GM10847 (cell line): ENCODE measurements around the gene GHRH.

Experiments used
- POLR2A ChIP-seq: IDR thresholded peaks from 2 replicates; pipeline ENCODE4 v1.6.1; 2011; ENCODE audit not compliant: insufficient read length; ENCODE audit errors: extremely low read depth

Gene GHRH

DNA sequence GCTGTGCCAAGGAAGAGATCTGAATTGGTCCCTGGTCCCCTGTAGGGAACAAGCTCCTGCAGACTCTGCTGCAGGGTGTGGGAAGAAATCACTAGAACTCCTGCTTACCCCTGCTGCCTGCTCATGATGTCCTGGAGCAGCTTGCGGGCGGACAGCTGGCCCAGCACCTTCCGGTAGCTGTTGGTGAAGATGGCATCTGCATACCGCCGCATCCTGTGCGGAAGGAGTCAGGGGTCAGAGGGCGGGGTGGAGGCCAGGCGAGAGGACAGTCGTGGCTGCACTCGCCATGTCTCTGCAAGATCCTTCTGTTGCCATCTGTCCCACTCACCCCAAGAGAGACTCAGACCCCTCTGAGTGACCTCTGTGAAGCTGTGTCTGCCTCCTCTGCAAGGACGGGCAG, 5.3 kb downstream of the GHRH start:
- TF ChIP-seq POLR2A: no peak

DNA sequence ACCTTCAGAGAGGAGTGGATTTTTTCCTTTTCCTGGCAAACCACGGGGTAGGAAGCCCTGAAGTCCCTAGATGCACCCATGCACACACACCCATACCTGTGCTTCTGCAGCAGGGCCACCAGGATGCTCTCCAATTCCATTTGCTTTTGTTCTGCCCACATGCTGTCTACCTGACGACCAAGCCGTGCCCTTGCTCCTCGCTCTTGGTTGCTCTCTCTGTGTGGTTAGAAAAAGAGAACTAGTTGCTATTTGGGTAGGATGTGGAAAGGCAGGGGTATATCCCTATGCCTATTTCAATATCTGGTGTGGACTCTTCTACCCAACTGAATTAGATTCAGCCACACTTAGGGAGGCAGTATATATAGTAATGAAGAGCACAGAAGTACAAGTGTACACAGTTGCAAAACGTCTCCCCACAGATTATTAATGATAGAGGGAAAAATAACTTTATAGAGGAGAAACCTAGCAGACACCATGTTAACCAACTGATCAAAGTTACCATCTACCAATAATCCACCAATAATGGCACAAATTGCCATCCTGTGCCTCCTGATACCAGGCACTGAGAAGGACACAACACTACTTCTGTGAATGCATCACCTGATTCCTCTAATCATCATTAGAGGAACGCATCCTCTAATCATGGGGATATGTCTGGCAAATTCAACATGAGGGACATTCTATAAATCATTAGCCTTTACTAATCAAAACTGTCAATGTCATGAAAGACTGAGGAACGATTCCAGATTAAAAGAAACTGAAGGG, 7.3 kb downstream of the GHRH start:
- no peak for TF ChIP-seq POLR2A

DNA sequence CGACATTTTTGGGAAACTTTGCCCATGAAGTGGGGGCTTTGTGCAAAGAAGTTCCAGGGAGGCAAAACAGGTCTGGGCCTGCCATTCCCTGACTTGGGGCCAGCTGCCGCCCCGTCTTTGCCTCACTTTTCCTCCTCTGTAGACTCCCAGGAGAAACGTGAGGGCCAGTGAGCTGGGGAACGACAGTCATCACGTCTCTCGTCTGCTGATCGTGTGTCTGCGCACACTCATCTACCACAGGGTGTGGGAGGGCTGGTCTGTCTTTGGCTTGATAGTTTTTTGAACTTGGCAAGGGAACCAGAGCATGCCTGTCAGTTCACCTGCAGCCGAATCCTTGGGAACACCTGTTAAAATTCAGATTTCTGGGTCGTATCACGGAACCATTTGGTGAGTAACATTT, 8.5 kb downstream of the GHRH start:
- TF ChIP-seq POLR2A: no peak

DNA sequence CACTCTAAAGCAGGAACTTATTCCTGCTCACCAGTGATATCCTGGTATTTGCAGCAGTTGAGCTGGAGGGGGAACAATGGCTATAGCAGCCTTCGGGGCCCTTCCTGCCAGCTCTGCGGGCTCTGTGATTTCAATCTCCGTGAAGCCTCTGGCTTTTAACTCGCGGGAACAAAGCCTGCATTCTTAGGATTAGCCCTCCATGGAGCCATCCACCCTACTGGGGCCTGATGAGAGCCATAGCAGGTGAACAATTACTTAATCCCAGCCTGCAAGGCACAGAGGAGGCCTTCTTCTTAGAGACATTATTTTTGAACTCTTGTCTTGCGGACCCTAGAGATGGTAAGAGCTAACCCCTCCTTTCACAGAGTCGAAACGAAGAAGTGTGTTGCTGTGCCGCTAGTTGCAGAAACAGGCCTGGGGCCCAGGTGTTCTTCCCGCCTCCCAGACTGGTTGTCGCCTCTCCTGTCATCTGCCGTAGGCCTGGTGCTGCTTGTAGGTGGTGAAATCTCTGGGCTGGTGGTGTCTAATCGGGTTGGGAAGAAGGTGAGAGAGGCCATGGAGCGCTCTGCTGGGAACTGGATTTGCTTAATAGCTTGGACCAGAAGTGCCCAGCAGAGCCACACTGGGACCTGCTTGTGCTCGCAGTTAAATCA, 9.7 kb downstream of the GHRH start:
- no peak for TF ChIP-seq POLR2A

DNA sequence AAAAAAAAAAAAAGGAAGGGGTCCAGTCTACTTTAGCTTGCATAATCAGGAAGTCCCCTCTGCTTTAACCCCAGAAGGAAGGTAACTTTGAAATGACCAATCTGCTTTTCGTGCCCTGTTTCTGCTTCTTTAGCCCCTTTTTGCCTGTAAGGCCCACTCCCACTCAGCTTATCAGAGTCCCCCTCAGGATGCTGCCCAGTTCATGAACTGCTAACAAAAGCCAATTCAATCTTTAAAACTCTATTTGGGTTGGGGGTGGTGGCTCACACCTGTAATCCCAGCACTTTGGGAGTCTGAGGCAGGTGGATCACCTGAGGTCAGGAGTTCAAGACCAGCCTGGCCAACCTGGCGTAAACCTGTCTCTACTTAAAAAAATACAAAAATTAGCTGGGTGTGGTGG, 12.3 kb downstream of the GHRH start:
- no peak for TF ChIP-seq POLR2A

DNA sequence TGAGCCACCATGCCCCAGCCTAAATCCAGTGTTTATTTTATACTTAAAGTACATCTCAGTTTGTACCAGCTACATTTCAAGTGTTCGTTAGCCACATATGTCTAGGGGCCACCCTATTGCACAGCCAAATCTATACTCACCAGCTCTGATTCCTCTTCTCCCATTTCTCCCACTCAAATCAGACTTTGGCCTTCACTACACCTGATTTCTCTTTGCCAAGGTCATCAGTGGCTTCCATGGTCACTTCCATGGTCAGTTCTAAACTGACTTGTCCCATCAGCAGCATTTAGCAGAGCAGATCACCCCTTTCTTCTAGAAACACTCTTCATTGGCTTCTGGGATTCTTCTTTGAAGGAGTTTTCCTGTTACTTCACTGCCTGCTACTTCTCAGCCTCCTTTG, 14.1 kb downstream of the GHRH start:
- TF ChIP-seq POLR2A: no peak

DNA sequence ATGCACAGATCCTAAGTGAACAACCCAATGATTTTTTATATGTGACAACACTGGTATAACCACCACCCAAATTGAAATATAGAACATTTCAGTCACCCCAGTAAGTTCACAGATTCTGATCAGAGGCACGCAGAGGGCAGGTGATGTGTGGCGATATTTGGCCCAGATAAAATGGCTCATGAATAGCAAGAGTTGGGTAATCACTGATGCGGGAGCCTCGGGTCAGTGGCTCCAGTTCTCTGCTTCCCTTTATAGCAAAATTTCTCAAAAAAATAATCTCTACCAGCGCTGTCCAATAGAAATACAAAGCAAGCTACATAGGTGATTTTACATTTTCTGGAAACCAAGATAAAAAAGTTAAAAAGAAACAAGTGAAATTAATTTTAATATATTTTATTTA, 14.9 kb downstream of the GHRH start:
- TF ChIP-seq POLR2A: no peak

DNA sequence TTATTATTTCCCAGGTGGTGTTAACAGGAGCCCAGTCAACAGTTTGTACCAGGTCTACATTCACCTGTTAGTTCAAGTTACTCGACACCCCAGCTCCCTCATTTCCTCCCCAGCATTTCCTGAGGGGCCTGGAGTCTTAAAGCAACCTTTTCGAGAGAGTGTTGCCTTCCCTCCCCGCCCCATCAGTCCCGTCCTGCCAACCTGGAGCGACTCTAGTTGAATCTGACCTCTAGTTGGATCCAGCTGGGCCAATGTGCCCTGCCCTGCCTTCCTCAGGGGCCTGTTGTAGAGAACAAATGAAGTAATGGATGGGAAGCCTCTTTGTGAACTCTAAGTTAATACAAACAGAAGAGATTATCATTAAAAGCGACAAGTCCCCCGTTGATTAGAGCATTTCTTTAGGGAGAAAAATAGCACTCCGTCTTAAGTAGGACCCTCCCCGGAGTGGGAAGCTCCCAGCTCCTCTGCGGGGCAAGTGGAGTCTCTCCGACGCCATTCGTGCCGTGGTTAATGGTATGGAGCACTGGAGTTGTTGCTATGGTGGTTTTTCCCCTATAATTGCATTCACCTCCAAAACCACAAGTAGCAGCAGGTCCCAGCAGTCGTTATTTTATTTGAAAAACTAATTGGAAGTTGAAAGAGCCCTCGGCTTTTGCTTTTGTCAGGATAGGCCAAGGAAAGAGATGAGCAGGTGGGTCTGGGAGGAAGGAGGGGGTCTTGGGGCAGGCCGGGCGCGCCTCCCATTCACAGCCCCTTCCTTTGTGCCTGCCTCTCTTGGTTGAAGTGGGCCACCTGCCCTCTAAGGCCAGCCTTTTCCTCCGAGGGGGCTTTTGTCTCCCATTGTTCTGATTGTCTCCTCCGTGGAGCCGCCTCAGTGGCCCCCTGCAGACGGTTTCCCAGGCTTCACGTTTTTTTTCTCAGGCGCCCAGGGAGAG, 16.1 kb downstream of the GHRH start:
- TF ChIP-seq POLR2A: no peak

DNA sequence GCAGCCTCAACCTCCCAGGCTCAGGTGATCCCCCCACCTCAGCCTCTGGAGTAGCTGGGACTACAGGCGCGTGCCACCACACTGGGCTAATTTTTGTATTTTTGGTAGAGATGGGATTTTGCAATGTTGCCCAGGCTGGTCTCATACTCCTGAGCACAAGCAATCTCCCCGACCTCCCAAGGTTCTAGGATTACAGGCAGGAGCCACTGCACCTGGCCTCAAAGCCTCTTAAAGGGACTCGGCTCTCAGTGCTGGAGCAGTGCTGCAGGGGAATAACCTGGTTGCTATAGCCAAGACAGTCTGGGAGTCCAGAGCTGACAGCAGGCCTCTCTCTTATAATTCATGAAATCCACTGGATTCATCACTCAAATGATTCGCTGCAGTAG, 17.0 kb downstream of the GHRH start:
- TF ChIP-seq POLR2A: no peak

DNA sequence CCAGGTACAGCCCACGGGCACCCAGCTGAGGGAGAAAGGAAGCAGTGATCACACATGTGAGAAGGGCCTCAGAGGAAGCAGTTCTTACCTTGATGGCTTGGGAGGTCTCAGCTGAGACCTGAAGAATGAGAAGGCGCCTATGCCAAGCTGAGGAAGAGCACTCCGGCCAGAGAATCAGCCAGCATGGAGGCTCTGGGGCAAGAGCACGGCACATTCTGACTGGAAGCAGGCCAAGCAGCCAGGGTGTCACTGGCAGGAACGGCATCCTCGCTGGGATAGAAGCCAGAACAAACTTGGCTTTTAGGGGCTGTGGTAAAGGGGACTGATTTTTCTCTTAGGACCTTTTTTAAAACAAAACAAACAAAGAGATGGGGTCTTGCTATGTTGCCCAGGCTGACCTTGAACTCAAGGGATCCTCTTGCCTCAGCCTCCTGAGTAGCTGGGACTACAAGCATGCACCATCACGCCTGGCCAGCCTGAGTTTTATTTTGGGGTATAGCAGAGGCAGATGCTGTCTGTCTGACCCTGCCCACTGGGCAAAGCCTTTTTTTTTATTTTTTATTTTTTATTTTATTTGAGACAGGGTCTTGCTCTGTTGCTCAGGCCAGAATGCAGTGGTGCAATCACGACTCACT, 17.6 kb downstream of the GHRH start:
- no peak for TF ChIP-seq POLR2A

DNA sequence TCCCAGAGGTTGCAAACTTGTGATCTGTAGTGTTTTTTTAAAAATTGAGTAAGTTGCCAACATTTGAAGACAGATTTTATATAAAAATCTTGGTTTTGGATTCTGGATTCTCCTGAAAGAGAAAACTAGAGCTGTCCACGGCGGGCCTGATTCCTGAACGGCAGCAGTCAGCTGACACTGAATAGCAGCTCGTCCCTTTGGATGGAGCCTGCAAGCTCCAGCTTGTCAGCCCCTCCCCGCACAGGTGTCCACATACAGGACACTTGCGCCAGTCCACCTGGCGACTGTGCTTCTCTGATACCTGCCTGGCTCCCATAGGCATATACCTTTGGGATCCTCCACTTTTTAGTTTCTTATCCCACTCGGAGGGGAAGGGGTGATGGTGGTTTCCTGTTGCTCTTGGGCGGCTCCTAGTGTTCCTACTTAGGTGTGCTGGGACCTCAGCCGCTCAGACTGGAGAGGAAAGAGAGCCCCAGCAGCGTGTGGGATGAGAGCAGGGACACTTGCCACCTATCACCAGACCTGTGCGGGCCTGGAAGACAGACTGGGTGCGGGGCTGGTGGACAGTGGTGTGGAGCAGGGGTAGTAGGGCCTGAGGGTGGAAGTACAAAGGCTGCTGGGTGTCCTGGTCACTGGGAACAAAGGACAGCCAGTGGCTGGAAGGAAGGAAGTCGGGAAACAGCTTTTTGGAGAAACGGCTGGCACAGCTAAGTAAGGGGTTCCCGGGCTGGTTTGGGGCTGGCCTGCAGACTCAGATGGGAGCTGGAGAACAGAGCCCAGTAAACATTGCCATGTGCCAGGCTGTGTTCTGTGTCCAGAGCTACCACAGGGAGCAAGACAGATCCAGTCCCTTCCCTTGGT, 18.3 kb downstream of the GHRH start:
- TF ChIP-seq POLR2A: no peak

DNA sequence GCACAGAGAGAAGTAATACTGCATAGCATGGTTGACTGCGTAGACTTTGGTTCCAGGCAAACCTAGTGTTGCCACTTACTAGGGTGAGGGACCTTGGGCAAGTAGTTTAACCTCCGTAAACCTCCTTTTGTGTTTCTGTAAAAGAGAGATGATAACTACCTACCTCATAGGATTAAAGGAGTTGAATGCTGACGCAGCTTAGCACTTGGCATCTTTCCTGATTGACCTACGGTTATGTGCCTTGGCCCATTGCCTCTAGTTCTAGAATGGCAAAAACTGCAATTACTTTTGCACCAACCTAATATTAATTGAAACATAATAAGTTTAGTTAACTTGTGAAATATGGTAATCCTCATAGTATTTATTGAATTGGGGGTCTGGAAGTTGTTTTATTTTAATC, 19.1 kb downstream of the GHRH start:
- TF ChIP-seq POLR2A: no peak

DNA sequence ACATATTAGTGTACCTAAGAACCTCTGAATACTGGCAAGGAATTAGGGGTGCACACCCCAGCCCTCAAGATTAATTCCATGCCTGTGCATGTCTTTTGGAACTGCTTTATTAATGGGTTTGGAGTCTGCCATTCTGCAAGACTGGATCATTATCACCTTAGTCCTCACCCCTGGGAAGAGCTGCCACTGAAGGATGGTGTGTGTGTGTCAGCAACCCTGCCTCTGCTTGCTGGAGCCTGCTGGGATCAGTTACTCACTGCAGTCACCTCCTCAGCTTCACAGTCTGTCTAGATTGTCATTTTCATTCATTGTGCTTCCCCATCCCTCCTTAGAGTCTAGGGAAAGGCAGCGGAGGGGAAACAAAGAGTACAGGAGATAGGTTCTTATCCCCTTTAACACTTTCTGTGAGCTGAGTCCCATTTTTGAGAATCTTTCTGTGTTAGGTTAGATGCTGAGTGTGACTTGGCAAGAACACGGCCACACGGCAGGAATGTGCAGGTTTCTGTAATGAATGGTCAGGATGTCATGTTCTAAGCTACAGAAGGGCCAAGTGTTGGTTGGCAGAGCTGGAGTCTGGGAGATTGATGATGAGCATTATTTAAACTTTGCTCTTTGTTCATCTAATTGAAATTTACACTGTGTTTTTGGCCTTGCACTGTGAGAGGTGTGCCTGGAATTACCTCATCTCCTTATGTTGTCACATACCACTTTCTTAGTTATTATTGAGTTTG, 21.1 kb downstream of the GHRH start:
- no peak for TF ChIP-seq POLR2A

DNA sequence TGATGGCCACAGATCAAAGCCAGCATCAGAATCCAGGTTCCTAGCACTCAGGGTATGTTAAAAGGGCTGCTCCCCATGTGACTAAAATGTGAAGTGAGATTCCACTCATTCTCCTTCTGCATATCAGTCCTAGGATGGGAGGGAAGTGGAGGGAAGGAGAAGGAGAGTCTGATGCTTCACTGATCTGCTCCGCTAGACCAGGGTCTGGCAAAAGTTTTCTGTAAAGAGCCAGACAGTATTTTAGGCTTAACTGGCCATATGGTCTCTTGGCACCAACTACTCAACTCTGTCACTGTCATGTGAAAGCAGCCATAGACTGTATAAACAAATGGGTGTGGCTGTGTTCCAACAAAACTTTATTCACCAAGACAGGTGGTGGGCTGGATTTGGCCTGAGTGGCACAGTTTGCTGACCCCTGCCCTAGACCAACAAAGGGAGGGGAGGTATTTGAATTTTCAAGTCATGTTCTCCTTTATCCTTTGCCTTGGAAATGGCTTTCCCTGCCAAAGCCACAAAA, 22.6 kb downstream of the GHRH start:
- no peak for TF ChIP-seq POLR2A
